Measurements from ENCODE around the gene CFAP57. TPM values are rescaled to one million over a fixed set of nuclear protein-coding genes. Genes with fewer than 3 reads are reported as not detected.
"Not testable (repeated sequence)": the region's sequence is repeated elsewhere in the genome, so short reads cannot be mapped to it uniquely, and the experiment has no call there.

Gene CFAP57
- total RNA-seq = not detected in 2 replicates

DNA sequence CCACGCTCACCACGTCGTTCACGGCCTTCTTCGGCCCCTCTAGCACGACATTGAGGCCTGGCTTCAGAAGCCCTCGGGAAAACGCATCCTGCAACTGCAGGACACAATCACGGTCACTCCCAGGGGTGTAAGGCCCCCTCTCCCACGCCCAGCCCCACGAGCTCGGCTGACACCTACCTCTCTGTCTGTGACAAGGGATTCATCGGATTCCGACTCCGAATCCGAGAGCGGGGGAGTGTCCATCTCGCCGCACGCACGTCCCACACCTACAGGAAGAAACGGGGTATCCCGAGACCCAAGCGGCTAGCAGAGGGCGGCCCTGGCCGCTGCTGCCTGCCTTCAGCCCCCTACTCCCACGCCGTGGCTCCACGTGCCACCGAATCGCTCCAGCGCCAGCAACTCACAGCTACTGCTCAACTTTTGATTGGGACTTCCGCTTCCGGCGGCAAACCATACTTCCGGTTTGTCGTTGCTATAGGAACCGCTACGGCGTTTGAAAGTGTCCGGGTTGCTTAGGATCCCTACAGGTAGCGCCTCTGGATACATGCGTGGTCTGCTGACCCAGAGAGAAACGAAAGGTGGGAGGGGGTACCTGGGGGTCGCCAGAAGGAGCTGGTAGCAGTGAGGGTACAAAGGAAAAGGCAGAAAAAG, at the start of gene CFAP57, which contains the start of gene EBNA1BP2:
TSS of gene CFAP57 (plus strand) at position 455 of the 651 bp plus-strand sequence. CDS start 424 bp downstream, outside the sequence.
TSS of gene EBNA1BP2 (minus strand) at position 415 of the 651 bp plus-strand sequence. CDS start at position 243, 172 bp downstream.
- intact Hi-C loops (cut with micrococcal nuclease) = loop anchor here (1.0 to 10.0 kb wide), 7 partner anchors 196 to 717 kb away; partner anchors contain the start of genes C1orf50, ELOVL1, P3H1 and PPCS

DNA sequence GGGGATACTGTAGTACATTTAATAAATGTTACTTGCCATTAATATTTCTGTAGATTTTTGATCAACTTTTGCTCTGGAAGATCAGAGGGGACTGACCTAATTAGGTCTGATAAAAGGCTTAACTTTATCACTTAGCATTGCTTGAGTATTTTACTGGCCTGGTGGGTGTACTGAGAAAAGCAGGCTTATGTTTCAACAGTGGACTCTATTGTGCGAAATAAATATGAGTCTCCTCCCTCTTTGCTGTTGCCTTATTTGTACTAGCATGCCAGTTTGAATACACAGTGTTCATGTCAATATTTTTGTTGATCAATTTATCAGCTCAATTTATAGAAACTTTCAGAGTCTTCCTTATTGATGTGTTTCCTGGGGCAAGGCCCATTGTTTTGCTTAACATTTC, 49.1 kb upstream of the CFAP57 start:
- intact Hi-C loops (cut with micrococcal nuclease) = no loop called here

- intact Hi-C loops (cut with micrococcal nuclease) = no loop called here
These were observed 43.3 kb upstream of the CFAP57 start for GRCh38 chr1:43128816-43129215.

DNA sequence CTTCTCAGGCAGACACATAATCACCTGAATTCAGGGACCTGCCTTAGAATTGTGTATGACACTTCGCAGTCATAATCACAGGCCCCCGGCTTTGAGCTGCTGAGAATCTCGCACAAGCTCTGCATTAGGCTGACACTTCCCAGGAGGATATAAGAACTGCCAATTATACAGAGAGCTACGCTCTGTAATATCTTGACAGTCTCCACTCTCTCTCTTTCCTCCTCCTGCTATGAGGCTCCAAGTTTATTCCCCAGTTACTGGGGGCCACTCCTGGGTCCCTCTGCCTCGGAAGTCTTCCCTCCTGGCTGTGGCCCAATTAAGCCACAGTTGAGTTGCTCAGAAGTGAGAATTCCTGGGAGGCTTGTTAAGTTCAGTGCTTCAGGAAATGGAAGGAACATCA, 42.7 kb upstream of the CFAP57 start:
- intact Hi-C loops (cut with micrococcal nuclease) = no loop called here

DNA sequence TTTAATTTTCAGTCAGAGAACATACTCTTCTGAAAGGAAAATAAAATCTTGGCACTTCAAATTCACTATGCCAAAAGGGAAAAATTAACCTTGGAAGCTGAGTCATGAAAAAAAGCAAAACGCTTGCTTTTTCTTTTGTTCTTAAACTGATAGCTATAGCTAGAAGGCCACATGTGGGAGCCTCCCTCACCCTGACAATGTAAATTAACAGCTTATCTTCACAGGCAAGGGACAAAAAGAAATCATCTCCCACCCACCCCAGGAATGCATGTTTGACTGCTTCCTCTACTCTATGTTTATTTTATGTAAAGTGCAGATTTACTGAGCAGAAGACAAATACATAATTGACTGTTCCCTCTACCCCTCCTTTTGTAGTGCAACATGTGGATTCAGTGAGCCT, 38.1 kb upstream of the CFAP57 start:
- intact Hi-C loops (cut with micrococcal nuclease) = no loop called here

DNA sequence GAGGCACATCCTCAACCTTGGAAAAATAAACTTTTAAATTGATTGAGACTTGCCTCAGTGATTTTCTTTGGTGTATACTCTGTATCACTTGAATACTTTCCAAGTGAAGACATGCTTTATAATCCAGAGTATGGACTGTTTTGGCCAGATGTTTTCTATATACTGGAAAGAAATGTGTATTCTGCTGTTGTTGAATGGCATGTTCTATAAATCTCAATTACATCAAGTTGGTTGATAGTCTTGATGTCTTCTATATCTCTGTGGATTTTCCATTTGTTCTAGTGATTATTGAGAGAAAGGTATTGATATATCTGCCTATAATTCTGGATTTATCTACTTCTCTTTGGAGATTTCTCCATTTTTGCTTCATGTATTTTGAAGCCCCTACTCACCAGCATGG, 37.5 kb upstream of the CFAP57 start:
- intact Hi-C loops (cut with micrococcal nuclease) = no loop called here

DNA sequence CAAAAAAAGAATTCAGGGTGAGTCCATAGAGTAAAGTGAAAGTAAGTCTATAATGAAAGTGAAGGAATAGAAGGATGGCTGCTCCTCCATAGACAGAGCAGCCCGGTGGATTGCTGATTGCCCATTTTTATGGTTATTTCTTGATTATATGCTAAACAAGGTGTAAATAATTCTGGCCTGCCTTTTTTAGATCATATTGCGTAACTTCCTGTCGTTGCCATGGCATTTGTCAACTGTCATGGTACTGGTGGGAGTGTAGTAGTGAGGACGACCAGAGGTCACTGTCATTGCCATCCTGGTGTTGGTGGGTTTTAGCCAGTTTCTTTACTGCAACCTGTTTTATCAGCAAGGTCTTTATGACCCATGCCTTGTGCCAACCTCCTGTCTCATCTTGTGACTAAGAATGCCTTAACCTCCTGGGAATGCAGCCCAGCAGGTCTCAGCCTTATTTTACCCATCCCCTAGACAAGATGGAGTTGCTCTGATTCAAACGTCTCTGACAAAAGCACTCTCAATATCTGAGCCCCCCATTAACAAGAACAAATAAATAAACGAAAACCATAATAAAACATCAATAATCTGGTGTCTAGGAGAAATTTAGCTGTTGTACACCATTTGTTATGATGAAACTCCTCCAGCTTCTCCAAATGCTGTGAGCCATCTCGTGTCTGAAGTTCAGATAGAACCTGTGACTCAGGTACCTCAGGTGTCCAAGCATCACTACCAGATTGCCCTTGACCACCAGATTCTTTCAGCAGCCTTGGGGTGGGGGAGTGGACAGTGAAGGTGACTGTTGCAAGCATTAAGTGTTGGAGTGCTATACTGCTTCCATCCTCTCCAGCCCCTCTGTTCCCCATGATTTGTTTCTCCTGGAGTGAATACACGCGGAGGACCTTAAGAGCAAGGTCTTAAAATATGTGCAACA, 36.0 kb upstream of the CFAP57 start:
- intact Hi-C loops (cut with micrococcal nuclease) = no loop called here

DNA sequence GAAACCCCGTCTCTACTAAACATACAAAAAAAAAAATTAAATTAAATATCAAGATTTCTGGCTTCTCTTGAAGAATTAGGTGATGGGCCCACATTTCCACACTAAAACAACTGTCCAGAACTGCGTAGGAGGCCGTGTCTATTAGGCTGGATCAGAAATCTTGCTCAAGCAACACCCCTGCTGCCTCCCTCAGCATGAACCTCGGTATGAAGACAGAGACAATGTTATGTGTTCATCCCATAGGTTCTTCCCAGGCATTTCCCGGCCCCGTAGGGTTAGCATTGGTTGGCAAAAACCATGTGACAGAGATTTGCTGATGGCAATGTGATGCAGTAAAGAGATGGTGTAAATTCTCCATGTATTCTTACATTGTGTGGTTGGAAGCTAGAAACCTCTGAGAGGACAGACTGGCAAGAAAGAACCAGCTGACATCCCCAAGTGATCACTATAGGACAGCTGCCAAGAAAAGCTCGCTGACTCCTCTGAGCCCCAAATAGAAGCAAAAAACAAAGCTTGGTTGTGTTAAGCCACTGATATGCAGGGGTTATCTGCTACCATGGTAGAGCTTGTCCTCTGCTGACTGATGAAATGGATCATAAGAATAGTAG, 34.6 kb upstream of the CFAP57 start:
- intact Hi-C loops (cut with micrococcal nuclease) = no loop called here

DNA sequence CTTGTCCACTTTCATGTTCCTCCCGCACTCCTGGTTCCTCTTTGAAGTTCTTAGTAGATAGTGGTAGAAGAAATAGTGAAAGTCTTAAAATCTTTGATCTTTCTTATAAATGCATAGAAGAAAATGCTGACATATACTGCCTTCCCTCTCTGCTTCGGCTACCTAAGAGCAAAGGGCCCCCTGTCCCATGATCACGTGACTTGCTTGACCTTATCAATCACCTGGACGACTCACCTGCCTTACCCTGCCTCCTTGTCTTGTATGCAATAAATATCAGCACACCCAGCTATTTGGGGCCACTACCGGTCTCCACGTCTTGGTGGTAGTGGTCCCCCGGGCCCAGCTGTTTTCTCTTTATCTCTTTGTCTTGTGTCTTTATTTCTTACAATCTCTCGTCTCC, 32.8 kb upstream of the CFAP57 start:
- intact Hi-C loops (cut with micrococcal nuclease) = not testable (repeated sequence)

DNA sequence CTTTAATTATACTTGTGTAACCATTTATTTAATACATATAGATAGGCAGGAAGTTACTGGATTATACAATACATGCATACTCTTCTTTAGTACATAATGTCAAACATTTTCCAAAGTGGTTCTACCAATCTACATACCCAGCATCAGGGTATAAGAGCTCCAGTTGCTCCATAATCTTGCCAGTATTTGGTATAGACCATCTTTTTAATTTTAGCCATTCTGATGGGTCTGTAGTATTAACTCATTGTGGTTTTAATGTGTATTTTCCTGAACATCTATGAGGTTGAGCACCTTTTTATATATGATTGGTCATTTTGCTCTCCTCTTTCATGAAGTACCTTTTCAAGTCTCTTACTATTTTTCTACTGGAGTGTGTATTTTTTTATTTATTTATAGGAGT, 32.1 kb upstream of the CFAP57 start:
- intact Hi-C loops (cut with micrococcal nuclease) = no loop called here

GRCh38 chr1:43140583-43140982, 31.5 kb upstream of the CFAP57 start:
- intact Hi-C loops (cut with micrococcal nuclease) = no loop called here

DNA sequence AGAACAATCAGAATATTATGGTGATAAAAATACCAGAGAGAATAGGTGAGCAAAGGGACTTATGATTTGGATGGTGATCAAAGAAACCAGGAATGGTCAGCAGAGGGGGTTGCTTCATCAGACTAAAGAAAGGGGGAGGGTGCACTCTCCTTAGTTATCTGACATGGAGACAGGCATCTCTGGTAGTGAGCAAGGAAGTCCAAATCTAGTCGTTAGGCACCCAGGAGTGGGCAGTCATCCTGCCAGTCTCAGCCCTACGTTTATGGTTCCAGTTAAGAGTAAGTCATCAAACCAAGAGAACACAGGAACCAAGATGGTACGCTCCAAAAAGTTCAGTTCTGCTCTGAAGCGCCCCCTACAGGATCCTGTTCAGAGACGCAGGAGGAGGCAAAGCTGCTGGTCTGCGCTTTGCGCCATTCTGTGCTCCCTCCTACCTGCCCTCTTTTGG, 28.7 kb upstream of the CFAP57 start:
- intact Hi-C loops (cut with micrococcal nuclease) = no loop called here

DNA sequence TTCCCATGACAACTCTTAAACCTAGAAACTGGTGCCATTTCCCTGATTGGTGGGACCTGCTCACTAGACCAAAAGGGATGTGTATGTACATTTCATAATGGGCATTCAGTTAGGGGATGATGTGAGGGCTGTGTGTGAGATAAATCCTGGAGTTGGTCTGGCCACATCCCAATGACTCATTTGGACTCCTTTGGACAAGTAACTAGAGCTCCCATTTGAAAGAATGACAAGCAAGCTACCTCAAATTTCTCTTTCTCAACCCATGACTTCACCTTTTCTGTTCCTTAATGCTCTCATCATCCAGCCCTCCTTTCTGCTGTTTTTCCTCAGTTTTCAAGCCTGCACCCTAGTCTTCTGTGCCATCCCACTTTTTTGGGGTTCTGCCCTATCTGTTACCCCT, 27.9 kb upstream of the CFAP57 start:
- intact Hi-C loops (cut with micrococcal nuclease) = no loop called here

DNA sequence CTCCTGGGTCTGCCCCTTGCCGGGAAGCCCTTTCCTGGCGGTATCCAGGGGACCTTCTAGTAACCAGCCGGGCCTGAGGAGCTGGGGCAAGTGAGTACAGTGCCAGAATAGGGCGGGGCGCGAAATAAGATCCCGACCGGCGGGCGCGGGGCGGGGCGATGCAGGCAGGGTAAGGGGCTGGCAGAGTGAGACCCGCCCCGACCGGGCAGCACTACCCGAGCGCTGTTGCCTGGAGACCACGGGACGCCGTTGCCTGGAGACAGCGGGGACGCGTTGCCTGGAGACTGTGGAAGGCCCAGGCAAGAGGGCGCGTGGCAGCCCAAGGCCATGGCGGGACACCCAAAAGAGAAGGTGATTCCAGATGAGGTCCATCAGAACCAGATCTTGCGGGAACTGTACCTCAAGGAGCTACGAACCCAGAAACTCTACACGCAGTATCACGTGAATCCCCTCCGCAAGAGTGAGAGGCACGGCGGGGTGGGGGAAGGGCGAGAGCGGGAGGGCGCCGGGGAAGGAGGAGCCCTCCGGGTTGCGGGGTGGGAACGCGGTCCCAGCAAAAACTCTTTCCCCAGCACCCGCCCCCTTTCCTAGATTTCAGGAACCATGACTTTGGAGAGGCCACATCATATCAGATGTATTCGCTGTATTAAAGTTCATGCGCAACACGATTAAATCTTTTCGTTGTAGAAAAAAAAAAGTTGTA, 24.4 kb upstream of the CFAP57 start:
- intact Hi-C loops (cut with micrococcal nuclease) = no loop called here

DNA sequence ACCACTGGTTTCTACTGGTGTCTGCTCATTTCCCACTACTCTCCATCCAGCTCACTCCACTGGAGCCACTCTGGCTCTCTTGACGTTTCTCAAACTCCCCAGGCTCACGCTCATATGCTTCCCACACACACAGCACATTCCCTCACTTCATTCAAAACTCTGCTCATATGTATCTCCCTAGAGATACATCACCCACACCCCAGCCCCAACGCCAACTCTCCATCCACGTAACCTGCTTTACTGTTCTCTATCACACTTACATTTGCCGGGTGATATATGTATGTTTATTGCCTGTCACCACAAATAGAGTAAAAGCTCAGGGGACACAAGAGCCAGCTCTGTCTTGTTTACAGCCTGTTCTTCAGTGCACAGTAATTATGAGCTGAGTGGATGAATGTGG, 22.2 kb upstream of the CFAP57 start:
- intact Hi-C loops (cut with micrococcal nuclease) = no loop called here

GRCh38 chr1:43152866-43153265, 19.3 kb upstream of the CFAP57 start:
- intact Hi-C loops (cut with micrococcal nuclease) = no loop called here

GRCh38 chr1:43153443-43153842, 18.7 kb upstream of the CFAP57 start:
- intact Hi-C loops (cut with micrococcal nuclease) = no loop called here

GRCh38 chr1:43156026-43156425, 16.1 kb upstream of the CFAP57 start:
- intact Hi-C loops (cut with micrococcal nuclease) = no loop called here

DNA sequence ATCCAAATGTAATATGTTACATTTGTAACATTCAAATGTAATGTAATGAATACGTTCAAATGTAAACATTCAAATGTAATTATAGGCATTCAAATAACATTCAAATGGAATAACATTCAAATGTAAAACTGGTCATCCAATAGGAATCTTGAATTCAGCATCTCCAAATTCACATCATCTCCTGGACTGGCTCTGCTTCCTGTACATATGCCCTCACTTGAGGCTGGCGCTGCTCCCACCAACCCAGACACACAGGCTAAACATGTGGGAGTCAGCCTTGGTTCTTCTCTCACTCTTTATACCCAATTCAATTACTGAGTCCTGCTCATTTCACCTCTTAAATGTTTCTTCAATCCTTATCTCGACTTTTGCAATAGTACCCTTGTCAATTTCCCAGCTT, 7.0 kb upstream of the CFAP57 start:
- intact Hi-C loops (cut with micrococcal nuclease) = no loop called here

DNA sequence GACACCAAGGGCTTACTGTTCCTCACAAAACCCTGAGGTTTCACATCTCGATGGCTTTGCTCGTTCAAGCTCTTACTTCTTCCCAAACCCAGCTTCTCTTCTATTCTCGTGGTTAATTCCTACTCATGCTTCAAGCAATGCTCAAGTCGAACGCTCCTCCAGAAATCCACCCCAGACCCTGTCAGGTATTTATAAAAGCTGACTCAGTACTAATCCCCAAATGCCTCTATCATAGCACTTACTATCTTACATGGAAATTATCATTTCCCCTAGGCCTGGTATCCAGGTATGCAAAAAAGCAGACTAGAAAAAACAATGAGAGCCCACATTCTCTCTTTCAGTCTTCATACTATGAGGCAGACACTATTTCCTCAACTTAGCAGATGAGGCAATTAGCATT, 6.4 kb upstream of the CFAP57 start:
- intact Hi-C loops (cut with micrococcal nuclease) = no loop called here

- intact Hi-C loops (cut with micrococcal nuclease) = loop anchor here (10.0 kb wide), 2 partner anchors 247 to 717 kb away; partner anchors contain the start of genes PPCS and ZMYND12
These were observed 736 bp upstream of the CFAP57 start for GRCh38 chr1:43171312-43171875.

All from T-helper 2 cell treated with Interferon-gamma antibody and Interleukin-4, amounts not matched to agents 100 ng/mL and 5 ng/mL, for 36 hours (primary cell).